ENCODE data around the gene DDIT4.

GRCh38 chr10:72291019-72291532 is 17.4 kb downstream of the DDIT4 start:
- no peak for TF ChIP-seq REST (IDR thresholded peaks at IDR 0.05; ENCODE audit: insufficient read depth in 1 of 2, low read depth in 2 of 2, low read length in 2 of 2)
- no peak for TF ChIP-seq TAF1 (IDR thresholded peaks at IDR 0.05; ENCODE audit: borderline replicate concordance, insufficient read depth, low read length)
- no peak for TF ChIP-seq POLR2AphosphoS5 (IDR thresholded peaks at IDR 0.05; ENCODE audit: low read depth, low read length)

Data from PFSK-1 (cell line).